ENCODE measurements around the gene TMOD3.
"Not testable (repeated sequence)": the region's sequence is repeated elsewhere in the genome, so short reads cannot be mapped to it uniquely, and the experiment has no call there.

Gene TMOD3

GRCh38 chr15:51866751-51867150 is 37.3 kb downstream of the TMOD3 start:
- no peak for DNase-seq

GRCh38 chr15:51869060-51869421 is 39.6 kb downstream of the TMOD3 start:
- no peak for DNase-seq

- no peak for DNase-seq
Measured at GRCh38 chr15:51870774-51871173, 41.3 kb downstream of the TMOD3 start.

- no peak for DNase-seq
Measured at GRCh38 chr15:51874751-51875644, 45.5 kb downstream of the TMOD3 start.

- no peak for DNase-seq
Measured at GRCh38 chr15:51876169-51876568, 46.7 kb downstream of the TMOD3 start.

- DNase-seq: no peak
Measured at GRCh38 chr15:51878446-51879386, 49.3 kb downstream of the TMOD3 start.

GRCh38 chr15:51879555-51879954 is 50.1 kb downstream of the TMOD3 start:
- no peak for DNase-seq

GRCh38 chr15:51883271-51883837 is 53.9 kb downstream of the TMOD3 start:
- no peak for DNase-seq

GRCh38 chr15:51884041-51884440 is 54.6 kb downstream of the TMOD3 start:
- DNase-seq: no peak

GRCh38 chr15:51884517-51885236 is 55.2 kb downstream of the TMOD3 start:
- DNase-seq: no peak

GRCh38 chr15:51885758-51886157 is 56.3 kb downstream of the TMOD3 start:
- DNase-seq: not testable (repeated sequence)

GRCh38 chr15:51887887-51888592 is 58.6 kb downstream of the TMOD3 start:
- DNase-seq: no peak

- no peak for DNase-seq
Measured at GRCh38 chr15:51888593-51889195, 59.2 kb downstream of the TMOD3 start.

GRCh38 chr15:51889486-51889885 is 60.0 kb downstream of the TMOD3 start:
- no peak for DNase-seq

GRCh38 chr15:51904421-51904820 is 75.0 kb downstream of the TMOD3 start:
- no peak for DNase-seq

GRCh38 chr15:51904931-51905330 is 75.5 kb downstream of the TMOD3 start:
- DNase-seq: no peak

GRCh38 chr15:51907136-51907862 is 77.8 kb downstream of the TMOD3 start:
- no peak for DNase-seq

GRCh38 chr15:51908316-51908715 is 78.9 kb downstream of the TMOD3 start:
- no peak for DNase-seq

- no peak for DNase-seq
Measured at GRCh38 chr15:51909584-51909983, 80.1 kb downstream of the TMOD3 start.

- no peak for DNase-seq
Measured at GRCh38 chr15:51912528-51912927, 83.1 kb downstream of the TMOD3 start.

GRCh38 chr15:51917493-51917892 is 88.0 kb downstream of the TMOD3 start:
- DNase-seq: no peak

Data from NCI-H1105 (cell line).